Measurements from ENCODE around the gene KIAA1671.

DNA sequence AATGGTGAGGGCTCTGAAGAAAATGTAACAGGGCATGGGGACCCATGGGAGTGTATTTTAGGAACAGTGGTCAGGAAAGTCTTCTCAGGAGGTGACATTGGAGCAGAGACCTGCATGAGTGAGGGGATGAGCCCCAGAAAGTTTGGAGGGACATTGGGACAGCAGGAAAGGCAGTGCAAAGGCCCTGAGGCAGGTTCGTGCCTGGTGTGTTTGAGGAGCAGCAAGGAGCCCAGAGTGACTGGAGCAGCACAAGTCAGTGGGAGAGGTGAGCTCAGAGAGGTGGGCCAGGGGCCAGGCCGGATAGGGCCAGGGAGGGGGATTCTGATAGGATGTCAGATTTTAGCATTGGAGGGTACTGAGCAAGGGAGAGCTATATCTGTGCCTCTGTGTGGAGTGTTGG lies 167.1 kb downstream of the KIAA1671 start:
- TF ChIP-seq POLR2AphosphoS5 (IDR thresholded peaks at IDR 0.05; ENCODE audit: low read depth, low read length) (no peak), SIN3A (IDR thresholded peaks at IDR 0.05; ENCODE audit: borderline replicate concordance, insufficient read depth, low read length) (no peak), TAF1 (IDR thresholded peaks at IDR 0.05; ENCODE audit: borderline replicate concordance, insufficient read depth, low read length) (no peak)
- TF ChIP-seq, protein P1, sequence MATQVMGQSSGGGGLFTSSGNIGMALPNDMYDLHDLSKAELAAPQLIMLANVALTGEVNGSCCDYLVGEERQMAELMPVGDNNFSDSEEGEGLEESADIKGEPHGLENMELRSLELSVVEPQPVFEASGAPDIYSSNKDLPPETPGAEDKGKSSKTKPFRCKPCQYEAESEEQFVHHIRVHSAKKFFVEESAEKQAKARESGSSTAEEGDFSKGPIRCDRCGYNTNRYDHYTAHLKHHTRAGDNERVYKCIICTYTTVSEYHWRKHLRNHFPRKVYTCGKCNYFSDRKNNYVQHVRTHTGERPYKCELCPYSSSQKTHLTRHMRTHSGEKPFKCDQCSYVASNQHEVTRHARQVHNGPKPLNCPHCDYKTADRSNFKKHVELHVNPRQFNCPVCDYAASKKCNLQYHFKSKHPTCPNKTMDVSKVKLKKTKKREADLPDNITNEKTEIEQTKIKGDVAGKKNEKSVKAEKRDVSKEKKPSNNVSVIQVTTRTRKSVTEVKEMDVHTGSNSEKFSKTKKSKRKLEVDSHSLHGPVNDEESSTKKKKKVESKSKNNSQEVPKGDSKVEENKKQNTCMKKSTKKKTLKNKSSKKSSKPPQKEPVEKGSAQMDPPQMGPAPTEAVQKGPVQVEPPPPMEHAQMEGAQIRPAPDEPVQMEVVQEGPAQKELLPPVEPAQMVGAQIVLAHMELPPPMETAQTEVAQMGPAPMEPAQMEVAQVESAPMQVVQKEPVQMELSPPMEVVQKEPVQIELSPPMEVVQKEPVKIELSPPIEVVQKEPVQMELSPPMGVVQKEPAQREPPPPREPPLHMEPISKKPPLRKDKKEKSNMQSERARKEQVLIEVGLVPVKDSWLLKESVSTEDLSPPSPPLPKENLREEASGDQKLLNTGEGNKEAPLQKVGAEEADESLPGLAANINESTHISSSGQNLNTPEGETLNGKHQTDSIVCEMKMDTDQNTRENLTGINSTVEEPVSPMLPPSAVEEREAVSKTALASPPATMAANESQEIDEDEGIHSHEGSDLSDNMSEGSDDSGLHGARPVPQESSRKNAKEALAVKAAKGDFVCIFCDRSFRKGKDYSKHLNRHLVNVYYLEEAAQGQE (IDR thresholded peaks at IDR 0.05; ENCODE audit: insufficient read depth in 1 of 2, low read depth in 2 of 2, low read length in 2 of 2): no peak

Measured in PFSK-1 (cell line).